NOMO-1 (cell line): ENCODE results near the gene HABP4.
A peak's percentile ranks its signal among the peaks of the same experiment; 100 is the strongest.

ENCODE experiments used
- DNase-seq, 2 experiments: peaks; one replicate each; lab custom pipeline; 2025; ENCODE audit not compliant: unreplicated experiment in 2 of 2; lab: John Stamatoyannopoulos, UW

Gene HABP4

GRCh38 chr9:96467784-96468183 is 17.8 kb downstream of the HABP4 start:
- DNase-seq = no peak

DNA sequence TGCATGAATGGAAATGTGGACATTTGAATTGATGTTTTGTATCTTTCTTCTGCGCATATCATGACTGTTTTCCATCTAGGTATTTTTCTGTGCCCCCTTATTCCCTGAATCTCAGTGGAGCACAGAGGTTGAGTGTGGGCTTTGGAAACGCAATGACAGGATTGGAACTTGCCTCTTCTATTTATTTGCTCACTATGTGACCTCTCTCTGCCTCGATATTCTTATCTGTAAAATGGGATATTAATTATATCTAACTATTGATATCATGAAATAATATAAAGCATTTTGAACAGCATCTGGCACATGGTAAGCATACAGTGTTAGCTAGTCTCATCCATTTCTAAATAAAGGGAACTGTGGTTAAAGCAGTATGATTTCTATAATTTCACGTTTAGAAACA is 26.0 kb downstream of the HABP4 start:
- no peak for DNase-seq

DNA sequence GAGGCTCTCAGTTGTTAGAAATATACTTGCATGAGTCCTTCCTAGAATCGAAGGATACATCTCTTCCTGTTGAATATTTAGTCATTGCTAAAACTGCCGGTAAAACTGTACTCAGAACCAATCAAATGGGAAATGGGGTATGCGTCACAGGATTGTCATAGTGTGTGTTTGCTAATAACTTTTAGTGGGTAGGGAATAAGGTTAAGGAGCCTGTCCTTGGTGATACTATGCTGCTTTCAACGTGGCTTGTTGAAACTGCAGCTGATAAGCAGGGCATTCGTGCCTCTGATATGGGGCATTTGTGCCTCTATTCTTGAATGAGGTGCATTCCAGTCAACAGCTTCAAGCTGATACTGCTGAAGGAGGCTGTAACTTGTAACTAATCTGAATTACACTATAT is 26.6 kb downstream of the HABP4 start:
- DNase-seq = no peak

GRCh38 chr9:96478829-96479371 is 28.9 kb downstream of the HABP4 start:
- no peak for DNase-seq

- DNase-seq = no peak
Observed at GRCh38 chr9:96480736-96481135, 30.8 kb downstream of the HABP4 start.

DNA sequence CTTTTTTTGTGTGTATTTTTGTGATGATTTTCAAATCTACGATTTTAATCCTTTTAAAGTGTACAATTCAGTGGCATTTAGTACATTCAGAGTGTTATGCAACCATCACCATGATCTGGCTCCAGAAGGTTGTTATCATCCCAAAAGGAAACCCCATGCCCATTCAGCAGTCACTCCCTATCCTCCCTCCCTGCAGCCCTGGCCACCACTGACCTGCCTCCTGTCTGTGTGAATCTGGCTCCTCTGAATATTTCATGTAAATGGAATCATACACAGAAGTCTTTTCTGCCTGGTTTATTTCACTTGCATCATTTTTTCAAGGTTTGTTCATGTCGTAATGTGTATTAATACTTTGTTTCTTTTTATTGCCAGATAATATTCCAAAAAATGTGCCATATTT is 32.5 kb downstream of the HABP4 start:
- DNase-seq = no peak

DNA sequence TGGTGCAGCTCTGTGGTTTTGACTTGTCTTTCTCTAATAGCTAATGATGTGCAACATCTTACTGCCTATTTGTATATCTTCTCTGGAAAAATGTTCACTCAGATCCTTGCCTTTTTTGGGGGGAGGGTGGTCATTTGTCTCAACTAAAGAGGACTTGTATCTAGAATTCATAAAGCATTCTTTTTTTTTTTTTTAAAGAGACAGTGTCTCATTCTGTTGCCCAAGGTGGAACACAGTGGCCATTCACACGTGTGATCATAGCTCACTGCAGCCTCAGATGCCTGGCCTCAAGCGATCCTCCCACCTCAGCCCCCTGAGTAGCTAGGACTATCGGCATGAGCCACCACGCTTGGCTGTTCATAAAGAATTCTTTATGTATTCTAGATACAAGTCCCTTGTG is 33.2 kb downstream of the HABP4 start:
- DNase-seq = no peak

DNA sequence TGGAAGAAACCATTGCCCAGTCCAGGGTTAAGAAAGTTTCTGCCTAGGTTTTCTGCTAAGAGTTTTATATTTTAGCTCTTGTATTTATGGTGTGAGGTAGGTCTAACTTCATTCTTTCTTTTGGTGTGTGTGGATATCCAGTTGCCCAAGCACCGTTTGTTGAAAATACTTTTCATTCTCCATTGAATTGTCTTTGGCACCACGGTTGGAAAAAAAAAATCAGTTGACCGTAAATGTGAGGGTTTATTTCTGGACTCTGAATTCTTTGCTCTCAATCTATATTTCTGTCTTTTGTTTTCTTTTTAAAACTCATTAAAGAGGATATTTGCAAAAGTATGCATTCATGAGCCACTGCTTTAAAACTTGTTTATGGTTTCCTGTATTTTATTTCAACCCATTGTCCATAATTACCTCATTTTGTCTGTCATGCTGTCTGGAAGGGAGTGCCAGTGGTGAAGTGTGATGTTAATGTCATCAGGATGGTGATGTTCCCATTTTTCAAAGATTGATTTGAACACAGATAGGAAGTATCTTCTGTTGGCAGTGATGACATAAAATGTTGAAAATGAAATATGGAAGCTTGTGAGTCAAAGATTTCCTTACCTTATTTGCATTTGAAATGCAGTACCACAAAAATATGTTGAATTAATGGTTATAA is 33.9 kb downstream of the HABP4 start:
- DNase-seq = peak in 1 of 2 experiments; percentile 2

DNA sequence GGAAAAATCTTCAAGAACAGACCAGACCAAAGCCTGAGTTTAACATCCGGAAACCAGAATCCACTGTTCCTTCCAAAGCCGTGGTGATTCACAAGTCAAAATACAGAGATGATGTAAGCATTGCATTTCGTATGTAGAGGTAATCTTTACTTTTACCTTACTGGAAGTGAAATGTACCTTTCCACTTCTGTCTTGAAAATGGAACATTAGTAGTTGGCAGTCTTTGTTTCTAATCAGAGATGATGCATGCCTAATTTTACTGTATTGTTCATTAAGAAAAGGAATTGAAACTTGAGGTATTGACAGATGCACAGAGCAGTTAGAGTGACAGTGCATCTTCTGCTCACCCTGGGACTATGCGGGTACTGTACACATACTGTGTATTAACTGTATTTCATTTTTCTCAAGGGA is 34.6 kb downstream of the HABP4 start:
- peak; percentile 17 to 62 for DNase-seq

- DNase-seq = no peak
Observed at GRCh38 chr9:96485280-96485679, 35.3 kb downstream of the HABP4 start.

DNA sequence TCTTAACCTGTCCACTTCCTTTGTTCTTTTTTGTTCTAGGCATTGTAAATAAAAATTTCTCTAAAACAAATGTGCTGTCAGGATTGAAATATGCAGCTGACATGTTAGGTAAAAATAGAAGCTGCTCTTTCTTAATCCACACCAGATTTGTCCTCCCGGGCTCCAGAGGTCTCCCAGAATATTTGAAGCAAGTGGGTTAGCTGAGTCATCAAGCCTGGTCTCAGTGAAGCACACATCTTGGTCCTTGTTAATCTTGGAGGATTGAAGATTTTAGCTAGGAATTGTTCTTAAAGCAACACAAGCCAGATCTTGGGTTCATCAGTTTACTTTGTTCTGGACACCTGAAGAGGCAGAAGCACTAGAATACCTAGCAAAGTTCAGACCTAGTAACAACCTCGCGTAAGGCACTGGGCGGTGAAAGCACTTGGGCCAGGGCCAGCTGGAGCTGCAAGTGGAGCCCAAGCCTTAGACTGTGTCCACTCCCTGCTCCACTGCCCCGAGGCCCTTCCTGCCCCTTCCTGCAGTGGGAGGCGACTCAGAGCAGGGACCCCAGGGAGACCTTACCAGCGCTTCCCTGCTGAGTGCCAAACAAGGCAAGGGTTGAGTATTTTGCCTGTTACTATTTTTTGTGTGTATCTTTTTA is 36.5 kb downstream of the HABP4 start:
- DNase-seq = no peak

DNA sequence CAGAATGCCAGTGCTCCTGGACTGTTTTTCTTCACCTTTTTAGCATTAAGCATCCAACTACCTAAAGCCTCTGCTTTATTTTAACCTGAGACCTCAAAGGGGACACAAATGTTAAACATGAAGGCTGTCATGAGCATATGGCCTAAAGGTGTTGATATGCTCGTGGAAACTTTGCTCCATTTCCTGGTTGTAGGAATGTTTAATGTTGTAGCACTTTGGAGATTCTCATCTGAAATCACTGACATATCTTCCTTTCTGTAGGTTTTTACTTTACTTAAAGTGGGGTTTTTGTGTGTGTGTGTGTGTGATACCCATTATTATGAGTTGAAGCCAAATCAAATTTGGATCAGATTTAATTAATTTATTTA is 37.0 kb downstream of the HABP4 start:
- no peak for DNase-seq

- no peak for DNase-seq
Observed at GRCh38 chr9:96487949-96488348, 38.0 kb downstream of the HABP4 start.

GRCh38 chr9:96489482-96489979 is 39.6 kb downstream of the HABP4 start:
- no peak for DNase-seq

- no peak for DNase-seq
Observed at GRCh38 chr9:96490534-96491078, 40.6 kb downstream of the HABP4 start.

- DNase-seq = no peak
Observed at GRCh38 chr9:96491079-96491879, 41.3 kb downstream of the HABP4 start.

DNA sequence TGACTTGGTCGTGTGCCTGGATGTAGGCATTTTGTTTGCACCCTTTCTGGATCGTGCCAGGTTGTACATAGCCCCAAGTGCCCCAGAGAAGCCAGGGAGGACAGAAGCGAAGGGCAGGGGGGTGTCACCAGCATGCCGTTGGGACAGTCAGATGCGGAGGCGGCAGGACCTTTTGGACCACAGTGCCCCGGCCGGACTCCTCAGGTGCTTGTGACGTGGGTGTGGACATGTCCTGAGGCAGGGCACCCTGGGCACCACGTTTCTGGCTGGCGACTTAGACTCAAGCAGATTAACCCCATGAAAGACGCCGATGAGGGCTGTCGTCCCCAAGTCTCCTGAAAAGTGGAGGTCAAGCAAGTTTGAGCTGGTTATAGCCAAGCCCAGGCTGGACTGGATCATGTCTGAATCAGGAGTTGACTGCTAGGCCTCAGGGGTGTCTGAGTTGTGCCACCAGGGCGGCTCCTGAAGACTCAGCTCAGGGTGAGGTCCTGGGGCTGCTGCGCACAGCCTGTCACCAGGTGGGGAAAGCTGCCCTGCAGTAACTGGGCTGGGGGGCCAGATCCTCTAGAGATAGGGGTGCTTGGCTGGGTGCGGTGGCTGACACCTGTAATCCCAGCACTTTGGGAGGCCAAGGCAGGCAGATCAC is 42.0 kb downstream of the HABP4 start:
- DNase-seq = no peak

- DNase-seq = no peak
Observed at GRCh38 chr9:96492993-96493531, 43.1 kb downstream of the HABP4 start.

DNA sequence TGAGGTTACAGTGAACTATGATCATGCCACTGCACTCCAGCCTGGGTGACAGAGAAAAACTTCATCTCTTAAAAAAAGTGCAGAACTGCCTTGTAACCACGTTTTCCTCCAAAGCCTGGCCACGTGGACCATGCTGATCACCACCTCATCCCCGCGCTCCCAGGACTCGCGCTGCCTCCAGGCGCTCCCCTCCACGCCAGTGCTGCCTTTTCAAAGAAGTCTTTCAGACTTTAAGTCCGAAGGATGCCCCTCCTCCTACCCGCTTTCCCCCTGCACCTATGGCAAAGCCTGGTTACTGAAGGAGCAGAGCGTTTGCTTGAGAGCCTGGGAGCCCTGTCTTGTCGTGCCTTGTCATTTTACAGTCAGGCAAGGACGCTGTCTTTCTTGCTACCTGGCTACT is 43.8 kb downstream of the HABP4 start:
- DNase-seq = no peak

DNA sequence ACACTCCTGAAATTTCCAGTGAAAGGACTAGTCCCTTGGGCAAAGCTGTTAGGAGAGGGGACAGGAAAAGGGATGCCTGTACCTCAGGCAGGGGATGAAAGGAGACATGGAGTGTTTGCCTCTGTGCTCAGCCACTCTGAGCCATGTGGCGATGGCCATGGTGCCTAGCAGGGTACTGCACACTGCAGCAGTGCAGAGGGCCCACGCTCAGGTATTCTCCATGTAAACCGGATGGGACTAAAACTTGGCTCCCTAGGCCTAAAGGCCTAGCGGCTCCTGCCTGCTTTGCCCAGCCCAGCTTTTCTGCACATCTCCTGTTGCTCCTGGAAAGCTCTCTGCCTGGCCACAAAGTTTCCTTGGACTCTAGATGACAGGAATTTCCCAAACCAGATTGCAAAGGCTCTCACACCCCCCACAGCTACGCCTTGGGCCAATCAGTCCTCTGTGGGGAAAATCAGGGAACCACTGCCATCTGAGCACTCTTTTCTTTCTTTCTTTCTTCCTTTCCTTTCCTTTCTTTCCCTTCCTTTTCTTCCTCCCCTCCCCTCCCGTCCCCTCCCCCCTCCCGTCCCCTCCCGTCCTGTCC is 44.3 kb downstream of the HABP4 start:
- no peak for DNase-seq
